Stimulated activated CD8-positive, alpha-beta memory T cell treated with anti-CD3 and anti-CD28 coated beads, Interleukin-4, amount 100 ng/mL, for 24 hours (primary cell): ENCODE data around the gene ITPK1.

Source experiments
- DNase-seq: peaks from one replicate; pipeline ENCODE4 v3.0.0-alpha.2; 2020; ENCODE audit warnings: low read depth

Gene ITPK1

DNA sequence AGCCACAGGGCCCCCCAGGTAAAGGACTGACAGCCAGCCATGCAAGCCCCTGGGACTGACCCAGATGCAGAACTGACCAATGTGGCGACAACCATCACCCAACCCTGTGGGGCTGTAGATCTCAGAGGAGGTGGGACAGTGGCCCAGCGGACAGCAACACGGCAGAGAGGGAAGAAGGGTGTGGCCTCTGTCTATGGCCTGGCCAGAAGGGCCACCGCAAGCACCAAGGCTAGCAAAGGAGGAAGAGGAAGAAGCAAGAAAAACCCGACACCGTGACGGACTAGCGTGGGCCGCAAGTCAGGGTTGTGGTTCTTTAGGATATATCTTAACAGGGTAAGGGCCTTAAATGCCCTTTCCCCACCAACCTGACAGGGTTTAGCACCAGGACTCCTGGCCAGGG, 71.2 kb downstream of the ITPK1 start:
- no peak for DNase-seq

DNA sequence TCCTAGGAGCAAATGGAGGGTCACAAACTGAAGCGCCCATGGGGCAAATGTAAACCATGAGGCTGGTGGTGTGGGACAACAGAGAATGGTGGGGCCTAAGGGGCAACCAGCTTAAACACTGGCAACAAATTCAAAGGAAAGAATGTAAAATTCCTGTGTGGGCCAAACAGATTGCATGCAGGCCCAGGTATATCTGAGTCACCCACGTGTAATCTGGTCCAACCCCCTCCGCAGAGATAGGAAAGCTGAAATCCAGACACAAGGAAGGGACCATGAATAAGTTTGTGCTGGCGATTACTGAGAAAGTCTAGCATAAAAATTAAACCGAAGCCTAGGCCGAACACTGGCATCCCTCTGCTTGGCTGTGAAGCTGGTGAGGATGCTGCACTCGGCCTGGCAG, 71.6 kb downstream of the ITPK1 start:
- DNase-seq = no peak

DNA sequence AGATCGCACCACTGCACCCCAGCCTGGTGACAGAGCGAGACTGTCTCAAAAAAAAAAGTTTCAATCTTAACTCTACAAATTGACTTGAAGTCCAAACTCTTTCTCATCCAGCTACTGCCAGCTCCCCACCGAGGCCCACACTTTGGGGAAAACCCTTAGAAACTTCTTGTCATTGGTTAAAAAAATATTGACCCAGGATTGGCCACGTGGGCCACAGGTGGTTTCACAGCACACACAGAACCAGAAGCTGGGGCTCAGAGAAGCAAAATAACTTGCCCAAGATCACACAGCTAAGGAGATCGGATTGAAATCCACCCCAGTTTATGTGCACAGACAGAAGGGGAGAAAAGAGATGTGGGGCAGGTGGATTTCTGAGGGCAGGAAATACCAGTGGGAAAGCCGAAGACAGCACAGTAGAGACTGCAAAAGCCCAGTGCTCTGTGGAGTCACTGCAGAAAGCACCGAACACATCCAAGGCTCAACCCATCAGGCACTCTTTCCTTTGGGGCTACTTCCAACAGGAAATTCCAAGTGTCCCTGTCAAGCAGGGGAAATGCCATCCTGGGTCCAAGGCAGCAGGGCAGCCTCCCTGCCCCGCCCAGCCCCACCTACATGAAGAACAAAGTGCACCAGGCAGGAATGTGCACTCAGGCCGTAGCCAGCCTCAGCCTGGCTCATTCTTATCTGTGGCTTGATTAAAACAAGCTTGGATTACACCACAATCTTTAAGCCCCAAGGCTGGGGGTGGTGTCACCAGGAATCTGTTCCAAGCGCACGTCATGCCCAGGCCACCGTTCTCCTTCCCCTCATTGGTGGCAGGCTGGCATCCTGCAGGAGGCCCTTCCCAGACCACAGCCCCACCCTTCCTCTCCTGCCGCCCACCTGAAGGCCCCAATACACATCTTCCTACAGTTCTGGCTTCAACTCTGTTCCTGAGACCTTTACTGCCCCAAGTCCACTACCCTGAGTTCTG, 72.5 kb downstream of the ITPK1 start:
- no peak for DNase-seq

DNA sequence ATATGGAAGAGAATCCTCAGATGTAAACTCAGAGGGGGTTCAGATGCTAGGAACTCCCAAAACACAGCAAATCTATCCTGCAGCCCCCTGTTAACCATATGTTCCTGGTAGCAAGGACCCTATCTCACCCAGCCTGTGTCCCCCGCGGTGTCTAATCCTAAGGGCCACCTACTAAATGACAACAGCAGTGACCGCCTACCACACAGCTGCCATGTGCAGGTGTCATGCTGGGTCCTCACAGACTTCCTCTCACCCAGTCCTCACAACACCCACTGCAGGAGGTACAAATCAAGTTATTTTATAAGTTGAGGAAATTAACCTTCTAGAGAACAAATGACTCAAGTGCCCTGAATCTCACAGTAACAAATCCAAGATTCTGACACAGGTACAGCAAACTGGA, 73.9 kb downstream of the ITPK1 start:
- DNase-seq = no peak

DNA sequence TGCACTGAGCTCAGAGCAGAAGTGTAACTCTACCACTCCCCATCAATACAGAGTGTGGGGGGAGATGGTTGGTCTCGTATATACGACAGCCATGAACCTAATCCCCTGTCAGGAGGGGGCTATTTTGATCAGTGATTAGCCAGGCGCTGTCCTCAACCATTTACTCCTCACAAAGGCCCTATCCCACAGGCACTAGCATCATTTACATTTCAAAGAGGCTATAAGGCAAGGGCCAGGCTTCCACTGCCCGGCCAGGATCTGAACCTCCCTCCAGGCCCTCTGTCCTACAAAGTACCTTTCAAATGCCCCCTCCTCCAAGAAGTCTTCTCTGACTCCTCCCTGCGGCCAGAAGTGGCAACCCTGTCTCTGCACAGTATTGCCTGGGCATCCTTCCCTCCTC, 74.7 kb downstream of the ITPK1 start:
- no peak for DNase-seq

DNA sequence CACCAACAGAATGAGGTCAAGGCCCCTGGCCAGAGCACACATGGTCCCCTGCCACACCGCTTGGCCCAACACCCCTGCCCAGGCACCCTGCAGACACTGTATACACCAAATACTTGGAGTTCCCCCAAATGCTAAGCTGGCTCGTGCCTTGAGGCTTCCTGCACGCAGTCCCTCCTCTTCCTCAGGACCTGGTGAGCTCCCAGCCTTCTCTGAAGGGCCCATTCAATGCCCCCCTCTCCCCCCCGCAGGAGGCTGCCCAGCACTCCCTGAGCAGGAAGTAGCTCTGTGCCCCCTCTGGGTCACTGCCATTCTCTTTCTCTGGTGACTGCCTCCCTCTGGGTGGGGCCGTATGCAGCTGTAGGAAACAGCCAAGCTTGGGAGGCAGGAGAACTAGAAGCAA, 75.3 kb downstream of the ITPK1 start:
- no peak for DNase-seq

DNA sequence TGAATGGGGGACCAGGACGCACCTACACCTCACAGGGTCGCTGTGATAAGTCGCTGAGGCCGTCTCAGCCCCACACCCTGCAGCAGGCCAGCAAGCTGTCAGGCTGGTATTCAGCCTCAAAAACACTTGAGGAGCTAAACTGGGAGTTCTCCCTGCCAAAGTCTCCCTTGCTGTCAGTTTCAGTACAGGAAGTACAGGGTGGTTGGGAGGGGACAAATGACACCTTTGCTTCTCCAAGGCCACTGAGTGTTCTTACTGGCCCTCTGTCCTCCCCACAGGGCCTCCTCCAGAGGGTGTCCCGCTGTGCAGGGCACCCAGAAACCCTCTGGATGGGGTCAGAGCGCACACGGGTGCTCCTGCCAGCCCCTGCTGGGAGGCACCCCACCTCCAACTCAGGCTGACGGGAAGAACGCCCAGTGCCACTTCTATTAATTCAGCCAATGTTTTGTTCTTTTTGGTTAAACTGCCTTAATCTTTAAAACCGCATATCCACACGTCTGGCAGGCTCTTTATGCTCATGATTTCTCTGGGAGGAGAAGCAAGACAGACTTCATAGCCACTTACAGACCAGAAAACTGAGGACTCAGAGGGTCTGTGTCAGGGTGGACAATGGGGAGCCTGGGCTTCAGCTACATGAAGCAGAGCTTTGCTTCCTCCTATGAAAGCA, 75.9 kb downstream of the ITPK1 start:
- DNase-seq = no peak

DNA sequence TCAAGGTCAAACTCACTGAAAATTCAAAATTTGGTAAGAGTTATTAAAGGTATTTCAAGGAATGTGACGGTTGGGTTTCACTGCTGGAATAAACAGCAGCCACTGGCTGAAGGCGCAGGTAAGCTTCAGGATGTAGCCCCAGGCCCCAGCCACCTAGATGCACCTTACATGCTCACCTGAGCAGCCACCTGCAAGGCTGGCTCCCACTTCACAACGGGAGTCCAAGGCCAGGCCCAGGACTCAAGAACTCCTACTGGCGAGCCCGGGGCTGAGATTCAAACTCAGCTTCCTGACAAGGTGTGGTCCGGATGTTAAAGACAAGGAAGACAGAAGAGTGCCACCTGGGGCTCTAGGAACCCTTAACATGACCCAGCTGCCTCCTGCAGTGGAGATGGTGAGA, 78.4 kb downstream of the ITPK1 start:
- no peak for DNase-seq

DNA sequence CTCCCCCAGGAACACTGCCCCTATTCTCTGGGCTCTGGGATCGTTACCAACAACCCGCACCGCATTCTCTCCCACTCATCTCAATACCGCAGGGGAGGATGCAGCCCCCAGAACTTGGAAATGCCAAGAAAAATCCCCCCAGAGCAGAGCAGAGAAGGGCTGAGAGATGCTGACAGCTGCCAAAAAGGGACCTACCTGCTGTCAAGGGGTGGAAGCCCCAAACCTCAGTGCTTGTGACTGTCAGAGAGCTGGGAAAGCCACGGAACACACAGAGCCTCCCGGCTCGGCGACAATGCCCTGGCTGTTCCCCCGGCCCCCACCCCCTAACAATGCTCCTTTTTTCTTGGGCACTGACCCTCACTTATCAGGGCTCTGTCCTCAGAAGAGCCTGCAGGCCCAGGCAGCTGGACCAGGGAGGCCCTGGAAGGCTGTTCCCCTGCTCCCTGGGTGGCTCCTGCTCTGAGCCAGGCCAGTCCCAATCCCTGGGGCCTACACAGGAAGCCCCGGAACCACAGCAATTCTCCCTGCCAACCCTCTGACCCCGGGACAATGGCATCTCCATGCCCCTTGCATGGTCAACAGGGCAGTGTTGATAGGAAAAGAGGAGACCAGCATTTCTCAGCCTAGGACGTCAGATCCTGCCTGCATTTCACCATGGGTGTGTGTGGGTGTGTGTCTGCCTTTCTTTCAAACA, 78.9 kb downstream of the ITPK1 start:
- no peak for DNase-seq

DNA sequence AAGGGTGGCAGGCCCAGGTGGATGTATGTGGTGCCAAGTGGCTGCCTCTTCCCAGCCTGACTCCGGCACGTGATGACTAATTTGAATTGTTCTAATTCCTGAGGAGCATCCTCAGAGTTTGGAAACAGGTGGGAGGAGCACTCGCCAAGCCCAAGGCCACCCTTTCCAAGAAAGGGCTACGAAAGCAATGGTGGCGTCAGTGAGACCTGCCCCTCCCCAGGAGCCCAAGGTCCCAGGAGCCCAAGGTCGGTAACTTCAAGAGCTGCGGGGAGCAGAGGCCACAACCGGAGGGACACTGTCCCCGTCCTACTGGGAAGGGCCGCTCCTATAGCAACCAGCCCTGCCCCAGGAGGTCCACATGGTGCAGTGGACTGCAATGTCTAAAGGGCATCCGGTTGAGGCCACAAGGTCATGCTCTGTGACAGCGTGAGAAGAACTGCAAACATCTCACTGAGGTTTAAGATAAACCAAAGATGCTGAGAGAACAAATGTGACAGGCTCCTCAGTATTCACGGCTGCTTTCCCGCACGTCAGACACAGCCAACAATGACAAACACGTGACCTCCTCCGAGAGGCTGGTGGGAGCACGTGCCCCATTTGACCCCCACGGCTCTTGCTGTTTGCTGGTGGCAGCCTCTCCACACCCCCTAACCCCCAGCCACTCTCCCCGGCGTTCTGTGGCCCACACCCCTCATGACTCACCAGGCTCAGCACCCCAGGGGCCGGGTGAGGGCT, 79.6 kb downstream of the ITPK1 start:
- DNase-seq = no peak

DNA sequence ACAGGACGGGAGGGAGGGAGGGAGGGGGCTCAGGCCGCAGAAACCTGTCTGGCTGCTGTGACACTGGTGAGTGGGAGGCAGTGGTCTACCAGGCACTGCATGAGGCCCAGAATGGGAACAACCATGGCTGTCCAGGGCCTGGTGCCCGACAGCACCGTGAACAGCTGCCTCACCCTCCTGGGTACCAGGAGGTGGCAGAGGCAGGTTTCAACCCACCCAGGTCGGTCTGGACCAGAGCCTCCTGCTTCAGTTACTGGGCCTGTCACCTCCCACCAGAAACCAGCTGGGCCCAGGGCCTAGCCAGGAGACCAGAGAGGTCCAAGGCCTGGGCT, 80.2 kb downstream of the ITPK1 start:
- no peak for DNase-seq

DNA sequence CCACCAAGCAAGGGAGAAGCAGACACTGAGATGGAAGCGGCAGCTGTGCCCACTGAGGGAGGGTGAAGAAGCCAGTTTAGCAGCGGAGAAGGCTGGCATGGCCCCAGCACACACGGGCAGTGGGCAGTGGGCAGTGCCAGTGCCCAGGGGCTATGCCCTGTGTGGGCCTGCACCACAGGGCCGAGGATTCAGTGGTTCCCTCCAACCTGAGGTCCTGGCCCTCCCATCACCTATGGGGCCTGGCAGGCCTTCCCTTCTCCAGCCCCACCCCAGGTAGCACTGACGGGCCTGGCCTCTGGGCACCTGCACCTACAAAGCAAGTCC, 81.1 kb downstream of the ITPK1 start:
- DNase-seq = no peak

DNA sequence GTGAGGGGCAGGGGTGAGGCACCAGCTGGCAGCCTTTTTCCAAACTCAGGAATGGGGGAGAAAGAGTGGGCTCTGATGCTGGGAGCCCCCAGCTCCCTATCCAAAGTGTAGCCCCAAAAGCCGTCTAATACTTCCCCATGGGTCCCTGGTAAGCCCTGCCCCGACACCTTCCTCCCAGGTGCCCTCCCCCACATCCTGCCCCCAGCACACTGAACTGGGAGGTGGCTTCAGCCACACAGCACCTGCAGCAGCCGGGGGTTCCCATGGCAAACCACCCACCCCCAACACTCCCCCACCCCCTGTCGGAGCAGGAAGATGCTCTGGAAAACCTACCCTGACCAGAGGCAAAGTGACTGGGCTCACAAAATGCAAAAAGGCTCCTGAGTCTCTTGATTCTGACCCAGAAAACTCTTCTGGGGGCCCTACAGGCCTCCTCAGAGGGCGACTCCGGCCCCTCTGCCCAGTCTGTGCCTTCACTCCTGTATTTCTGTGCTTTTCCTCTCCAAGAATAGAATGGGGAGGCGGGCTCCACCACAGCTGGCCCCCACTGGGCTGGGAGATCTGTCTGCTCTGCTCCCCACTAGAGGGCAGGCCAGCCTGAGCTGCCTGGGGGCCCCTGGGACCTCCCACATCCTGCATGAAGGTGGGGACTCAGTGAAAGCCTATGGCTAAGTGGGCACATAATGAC, 81.6 kb downstream of the ITPK1 start:
- peak; percentile 39 for DNase-seq

DNA sequence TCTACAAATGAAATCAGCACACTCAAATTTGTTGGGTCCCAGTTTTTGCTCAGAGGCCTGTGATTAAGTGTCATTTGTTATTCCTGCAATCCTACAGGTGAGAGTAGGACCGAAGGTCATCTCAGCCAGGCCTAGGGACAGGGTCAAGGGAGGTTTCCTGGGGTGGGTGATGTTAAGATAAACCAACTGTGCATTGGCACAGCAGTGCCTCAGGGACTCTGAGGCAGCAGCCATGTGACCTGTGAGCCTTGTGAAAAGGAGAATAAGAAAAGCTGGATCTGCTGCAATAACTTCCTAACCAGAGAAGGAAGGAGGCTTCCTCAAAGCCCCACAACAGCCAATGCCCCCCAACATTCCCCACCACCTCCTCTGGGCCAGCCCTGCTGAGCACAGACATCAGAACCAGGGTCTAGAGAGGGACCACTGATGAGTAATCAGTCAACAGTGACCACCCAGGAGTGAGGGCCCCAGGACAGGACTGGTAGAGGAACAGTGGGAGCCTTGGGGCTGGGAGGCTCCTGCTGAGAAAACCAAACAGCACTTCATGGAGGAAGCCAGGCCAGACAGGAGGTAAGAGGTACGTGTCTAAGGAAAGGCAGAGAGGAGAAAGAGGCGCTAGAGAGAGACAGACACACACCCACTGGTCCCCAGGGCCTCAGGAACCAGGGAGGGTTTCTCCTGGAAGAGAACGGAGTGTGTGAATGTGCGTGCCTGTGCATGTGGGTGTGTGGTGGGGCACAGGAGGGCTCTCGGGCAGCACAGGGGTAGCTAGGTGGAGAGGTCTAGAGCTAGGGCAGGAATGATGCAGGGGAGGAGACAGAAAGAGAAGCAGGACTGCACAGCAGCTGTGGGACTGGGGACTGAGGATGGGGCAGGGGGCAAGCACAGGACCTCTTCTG, 82.4 kb downstream of the ITPK1 start:
- DNase-seq = no peak

DNA sequence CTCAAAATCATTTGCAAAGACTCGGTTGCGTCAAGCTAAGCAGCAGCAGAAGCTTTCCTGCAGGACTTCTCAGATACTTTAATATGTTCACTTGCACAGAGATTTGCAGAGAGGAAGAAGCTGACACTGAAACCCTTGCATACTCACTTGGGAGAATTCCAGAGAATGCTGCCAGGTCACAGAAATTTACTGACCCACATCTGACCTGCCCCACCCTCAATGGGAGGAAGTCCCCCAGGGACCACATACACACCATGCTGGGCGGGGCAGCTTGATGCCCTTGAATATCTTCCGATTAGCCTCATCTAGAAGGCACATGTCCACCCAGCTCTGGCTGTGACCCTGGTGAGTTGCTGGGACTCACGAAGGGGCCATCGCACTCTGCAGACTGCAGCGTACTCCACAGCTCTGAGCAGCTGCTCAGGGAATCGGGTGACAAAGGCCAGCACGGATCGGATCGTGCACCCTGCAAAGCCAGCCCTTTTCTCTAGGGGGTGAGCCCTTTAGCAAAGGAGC, 83.2 kb downstream of the ITPK1 start:
- DNase-seq = no peak

DNA sequence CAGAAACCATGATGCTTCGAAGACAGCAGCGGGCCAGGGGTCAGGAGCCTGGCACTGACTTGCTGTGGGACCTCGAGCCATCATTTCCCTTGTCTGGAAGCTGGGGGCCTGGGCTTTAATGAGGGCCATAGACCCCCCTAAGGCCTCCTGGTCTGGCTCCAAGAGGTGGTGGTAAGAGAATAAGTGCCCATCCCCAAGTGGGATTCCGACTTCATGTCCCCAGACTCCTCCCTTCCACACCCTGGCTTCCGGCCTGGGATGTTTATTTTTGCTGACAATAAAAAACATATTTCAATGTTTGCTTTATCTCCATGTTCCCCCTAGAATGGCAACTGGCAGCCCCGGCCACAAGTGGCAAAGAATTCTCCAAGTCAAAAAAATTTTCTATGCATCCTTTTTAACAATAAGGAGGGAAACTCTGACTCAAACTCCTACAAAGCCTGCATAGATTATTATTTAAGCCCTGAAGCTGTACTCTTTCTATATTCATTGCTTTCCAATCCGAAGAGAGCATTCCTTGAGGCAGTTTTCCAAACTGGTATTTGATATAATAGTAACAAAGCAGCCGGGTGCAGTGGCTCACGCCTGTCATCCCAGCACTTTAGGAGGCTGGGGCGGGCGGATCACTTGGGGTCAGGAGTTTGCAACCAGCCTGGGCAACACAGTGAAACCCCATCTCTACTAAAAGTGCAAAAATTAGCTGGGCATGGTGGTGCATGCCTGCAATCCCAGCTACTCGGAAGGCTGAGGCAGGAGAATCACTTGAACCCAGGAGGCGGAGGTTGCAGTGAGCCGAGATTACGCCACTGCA, 84.0 kb downstream of the ITPK1 start:
- DNase-seq = no peak

DNA sequence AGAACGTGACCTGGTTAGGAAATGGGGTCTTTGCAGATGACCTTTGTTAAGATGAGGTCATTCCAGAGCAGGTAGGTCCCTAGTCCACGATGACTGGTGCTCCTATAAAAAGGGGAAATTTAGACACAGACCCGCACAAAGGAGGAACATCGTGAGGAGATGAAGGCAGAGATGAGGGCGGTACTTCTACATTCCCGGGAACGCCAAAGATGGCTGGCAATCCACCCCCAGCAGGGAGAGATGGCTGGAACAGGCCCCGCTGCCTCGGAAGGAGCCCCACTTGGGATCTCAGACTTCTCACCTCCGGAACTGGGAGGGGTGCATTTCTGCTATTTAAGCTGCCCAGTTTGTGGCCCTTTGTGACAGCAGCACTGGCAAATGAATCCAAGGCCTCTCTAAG, 85.0 kb downstream of the ITPK1 start:
- no peak for DNase-seq

DNA sequence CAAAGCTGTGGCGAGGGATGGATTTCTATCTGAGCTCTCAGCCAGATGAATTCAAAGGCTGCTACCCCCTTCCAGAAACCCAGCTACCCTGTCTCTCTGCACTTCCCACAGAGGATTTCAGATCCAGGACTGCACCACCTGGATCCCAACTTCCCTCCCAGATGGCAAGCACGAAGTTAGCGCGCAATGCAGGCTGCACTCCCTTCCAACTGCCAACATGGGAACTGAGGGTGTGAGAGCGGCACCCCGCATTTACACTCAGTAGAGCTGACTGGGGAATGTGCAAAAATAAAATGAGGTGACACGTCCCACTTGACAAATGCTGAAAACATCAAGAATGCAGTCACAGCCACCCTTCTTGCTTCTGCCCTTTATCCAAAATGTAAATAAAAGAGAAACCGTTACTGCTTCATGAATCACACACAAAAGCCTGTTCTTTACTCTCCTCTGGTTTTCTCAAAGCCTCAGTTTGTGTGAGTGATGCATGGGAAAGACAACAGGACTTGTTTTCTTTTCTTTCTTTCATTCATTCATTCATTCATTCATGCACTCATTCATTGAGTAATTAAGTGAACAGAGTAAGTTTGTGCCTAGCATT, 85.7 kb downstream of the ITPK1 start:
- no peak for DNase-seq

DNA sequence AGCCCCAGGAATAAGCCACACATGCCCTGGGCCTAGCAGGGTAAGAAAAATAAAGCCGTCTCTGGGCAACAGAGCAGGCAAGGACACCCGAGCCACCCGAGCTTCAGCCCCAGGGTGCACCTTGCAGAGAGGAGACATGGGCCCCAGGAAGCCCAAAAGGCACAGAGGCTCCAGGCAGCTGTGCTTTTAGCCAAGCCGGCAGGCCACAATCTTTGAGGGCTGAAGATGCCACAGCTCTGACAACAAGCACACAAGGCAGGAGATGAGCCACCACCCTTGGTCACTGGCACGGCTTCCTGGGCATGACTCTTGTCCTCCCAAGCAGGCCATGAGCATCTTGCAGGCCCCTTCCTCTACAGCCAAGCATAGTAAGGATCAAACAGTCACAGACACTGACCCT, 86.3 kb downstream of the ITPK1 start:
- no peak for DNase-seq
